HCT116 (cell line): ENCODE measurements around the gene THAP5. TPM values are rescaled to one million over a fixed set of nuclear protein-coding genes. Genes with fewer than 3 reads are reported as not detected.
A peak's percentile ranks its signal among the peaks of the same experiment; 100 is the strongest.

Experiments used
- ATAC-seq: fragments of 200-7000 bp; cut with Tn5 transposase; 2 replicates; pipeline ENCODE4 v1.9.1; 2020; ENCODE audit warnings: mild to moderate bottlenecking, moderate library complexity
- BruUV-seq: library from RNA; stranded (reverse); fragments of 400-500 nt; replicated peaks from 2 replicates; lab custom pipeline; 2021; lab: Mats Ljungman, UMichigan
- CTCF ChIA-PET: fragments of 300-600 bp; sonication (Branson Sonifier 250); formaldehyde crosslinking; loops from one replicate; lab custom pipeline; 2021; ENCODE audit warnings: antibody characterized with exemption; lab: Charles Lee
- POLR2A ChIA-PET: fragments of 300-600, 350-600 bp; sonication (Branson Sonifier 250); formaldehyde crosslinking; loops from one replicate; lab custom pipeline; 2021; ENCODE audit warnings: antibody characterized with exemption; lab: Charles Lee
- RAD21 ChIA-PET, 2 experiments: fragments of 300-600 bp; sonication (Branson Sonifier 250); formaldehyde crosslinking; loops; one replicate each; lab custom pipeline; 2023; ENCODE audit warnings: low total read pairs in 2 of 2; ENCODE audit not compliant: uncharacterized antibody in 2 of 2, unreplicated experiment in 2 of 2, low non-redundant PET in 1 of 2; lab: Charles Lee
- DNase-seq: peaks from one replicate; pipeline ENCODE4 v3.0.0-alpha.2; 2010; ENCODE audit warnings: low read depth, low spot score
- H2AFZ ChIP-seq: fragments of 200-600 bp; shearing (Covaris generic), sonication (generic); 2 replicates; pipeline ENCODE4 v1.6.1; 2017; ENCODE audit warnings: low read depth, mixed run types, mixed read lengths, antibody characterized with exemption, low read length; ENCODE audit not compliant: poor library complexity, severe bottlenecking
- H3K27ac ChIP-seq: 2 replicates; pipeline ENCODE4 v1.5.1; 2012; ENCODE audit warnings: low read depth, low read length
- H3K27me3 ChIP-seq: fragments of 200-600 bp; sonication (generic); 2 replicates; pipeline ENCODE4 v1.6.1; 2016; ENCODE audit warnings: mixed run types, low read length, mixed read lengths; ENCODE audit not compliant: insufficient read depth
- H3K36me3 ChIP-seq, 2 experiments: fragments of 200-500 bp in 1 of 2; fragments of 200-600 bp in 1 of 2; sonication (Bioruptor generic) in 1 of 2; sonication (generic) in 1 of 2; 2 replicates each; pipeline versions ENCODE4 v1.5.1 to v1.6.1; 2014 to 2016; ENCODE audit warnings: low read length in 2 of 2, inconsistent platforms in 1 of 2, mixed read lengths in 1 of 2, mixed run types in 1 of 2; ENCODE audit not compliant: insufficient read depth in 2 of 2, control insufficient read depth in 1 of 2
- H3K4me1 ChIP-seq, 2 experiments: fragments of 200-600 bp in 1 of 2; sonication (generic) in 1 of 2; 2 replicates each; pipeline versions ENCODE4 v1.5.1 to v1.6.1; 2012 to 2017; ENCODE audit warnings: low read length in 2 of 2, inconsistent platforms in 1 of 2, mild to moderate bottlenecking in 1 of 2, mixed read lengths in 1 of 2, mixed run types in 1 of 2, moderate library complexity in 1 of 2; ENCODE audit not compliant: insufficient read depth in 2 of 2, control insufficient read depth in 1 of 2
- H3K4me2 ChIP-seq: fragments of 200-600 bp; sonication (generic); 2 replicates; pipeline ENCODE4 v1.6.1; 2017; ENCODE audit warnings: mixed run types, low read length, mixed read lengths
- H3K4me3 ChIP-seq, 2 experiments: fragments of 200-600 bp in 1 of 2; sonication (generic) in 1 of 2; replicated peaks in 1 of 2; 2 replicates each; pipeline ENCODE4 v1.5.1; 2011 to 2016; ENCODE audit warnings: low read length in 2 of 2, control low read depth in 1 of 2, low read depth in 1 of 2, mild to moderate bottlenecking in 1 of 2, mixed read lengths in 1 of 2, mixed run types in 1 of 2
- H3K79me2 ChIP-seq: fragments of 200-600 bp; sonication (generic); 2 replicates; pipeline ENCODE4 v1.6.1; 2017; ENCODE audit warnings: mild to moderate bottlenecking, mixed run types, low read length, moderate library complexity, mixed read lengths; ENCODE audit not compliant: insufficient read depth
- H3K9ac ChIP-seq: fragments of 200-600 bp; sonication (generic); 2 replicates; pipeline ENCODE4 v1.6.1; 2016; ENCODE audit warnings: low read length, mixed read lengths
- H3K9me2 ChIP-seq: fragments of 200-600 bp; sonication (generic), shearing (Covaris generic); 2 replicates; pipeline ENCODE4 v1.6.1; 2017; ENCODE audit warnings: mixed run types, mild to moderate bottlenecking, moderate library complexity; ENCODE audit not compliant: insufficient read depth
- H3K9me3 ChIP-seq, 2 experiments: fragments of 200-500 bp in 1 of 2; fragments of 200-600 bp in 1 of 2; sonication (Bioruptor generic) in 1 of 2; sonication (generic) in 1 of 2; 2 replicates each; pipeline ENCODE4 v1.6.1; 2014 to 2017; ENCODE audit warnings: low read length in 2 of 2, mixed read lengths in 2 of 2, inconsistent platforms in 1 of 2, low read depth in 1 of 2, mild to moderate bottlenecking in 1 of 2, mixed run types in 1 of 2, moderate library complexity in 1 of 2; ENCODE audit not compliant: control insufficient read depth in 1 of 2, insufficient read depth in 1 of 2
- H4K20me1 ChIP-seq: fragments of 200-600 bp; sonication (generic), shearing (Covaris generic); 2 replicates; pipeline ENCODE4 v1.6.1; 2017; ENCODE audit warnings: mixed run types, mild to moderate bottlenecking, moderate library complexity; ENCODE audit not compliant: insufficient read depth
- ATF3 ChIP-seq: IDR thresholded peaks from 2 replicates; pipeline ENCODE4 v1.6.1; 2012
- CBX3 ChIP-seq: IDR thresholded peaks from 2 replicates; pipeline ENCODE4 v1.6.1; 2012; ENCODE audit warnings: low read depth
- EGR1 ChIP-seq: IDR thresholded peaks from 2 replicates; pipeline ENCODE4 v1.6.1; 2012; ENCODE audit warnings: low read depth
- ELF1 ChIP-seq: IDR thresholded peaks from 2 replicates; pipeline ENCODE4 v1.6.1; 2012; ENCODE audit warnings: low read depth, borderline replicate concordance
- MAX ChIP-seq: IDR thresholded peaks from 2 replicates; pipeline ENCODE4 v1.6.1; 2012
- POLR2A ChIP-seq: IDR thresholded peaks from 2 replicates; pipeline ENCODE4 v1.7.0; 2011; ENCODE audit warnings: borderline replicate concordance; ENCODE audit not compliant: insufficient read depth, insufficient read length; ENCODE audit errors: extremely low read depth
- POLR2AphosphoS5 ChIP-seq: IDR thresholded peaks from 2 replicates; pipeline ENCODE4 v1.6.1; 2011; ENCODE audit warnings: mild to moderate bottlenecking, low read depth, low read length, moderate library complexity
- RAD21 ChIP-seq: IDR thresholded peaks from 2 replicates; pipeline ENCODE4 v1.6.1; 2012; ENCODE audit warnings: low read depth, mild to moderate bottlenecking
- REST ChIP-seq: IDR thresholded peaks from 2 replicates; pipeline ENCODE4 v1.6.1; 2012; ENCODE audit warnings: low read depth
- SIN3A ChIP-seq: IDR thresholded peaks from 2 replicates; pipeline ENCODE4 v1.6.1; 2012; ENCODE audit warnings: low read depth
- SP1 ChIP-seq: IDR thresholded peaks from 2 replicates; pipeline ENCODE4 v1.6.1; 2012; ENCODE audit warnings: low read depth
- SRF ChIP-seq: IDR thresholded peaks from 2 replicates; pipeline ENCODE4 v1.6.1; 2012; ENCODE audit warnings: low read depth
- TCF7L2 ChIP-seq: IDR thresholded peaks from 2 replicates; pipeline ENCODE4 v1.7.0; 2011; ENCODE audit warnings: borderline replicate concordance, inconsistent platforms; ENCODE audit not compliant: insufficient read depth, insufficient read length; ENCODE audit errors: extremely low read depth
- YY1 ChIP-seq: IDR thresholded peaks from 2 replicates; pipeline ENCODE4 v1.6.1; 2011; ENCODE audit warnings: low read length, low read depth, moderate library complexity, mild to moderate bottlenecking; ENCODE audit not compliant: insufficient replicate concordance; ENCODE audit errors: extremely low read depth
- ZBTB33 ChIP-seq: IDR thresholded peaks from 2 replicates; pipeline ENCODE4 v1.6.1; 2011; ENCODE audit warnings: mild to moderate bottlenecking, low read length, moderate library complexity; ENCODE audit not compliant: insufficient replicate concordance; ENCODE audit errors: extremely low read depth
- ZFX ChIP-seq: fragments of 450-650 bp; IDR thresholded peaks from 2 replicates; pipeline ENCODE4 v1.6.1; 2017
- intact Hi-C: fragments of 100-400 bp; cut with micrococcal nuclease; formaldehyde crosslinking; loops from 2 replicates; pipeline ENCODE4 v1.10.0; 2022
- total RNA-seq: library from RNA; stranded (reverse); gene quantifications from one replicate; pipeline ENCODE4 v1.2.1, GENCODE V29; 2021; ENCODE audit not compliant: unreplicated experiment
- TF ChIP-seq, protein P1 (sequence below), 3 experiments: fragments of 200-600 bp in 1 of 3; sonication (generic) in 1 of 3; IDR thresholded peaks in 2 of 3; conservative IDR thresholded peaks in 1 of 3; 2 replicates each; pipeline ENCODE4 v1.5.1; 2012 to 2017; ENCODE audit warnings: low read depth in 2 of 3, low read length in 2 of 3, antibody characterized with exemption in 1 of 3, borderline replicate concordance in 1 of 3, control low read depth in 1 of 3, mild to moderate bottlenecking in 1 of 3, mixed read lengths in 1 of 3, mixed run types in 1 of 3, moderate library complexity in 1 of 3; ENCODE audit not compliant: insufficient read depth in 1 of 3

THAP5 gene
- total RNA-seq, 1 experiment from 2014 or later: 29.3 TPM

DNA sequence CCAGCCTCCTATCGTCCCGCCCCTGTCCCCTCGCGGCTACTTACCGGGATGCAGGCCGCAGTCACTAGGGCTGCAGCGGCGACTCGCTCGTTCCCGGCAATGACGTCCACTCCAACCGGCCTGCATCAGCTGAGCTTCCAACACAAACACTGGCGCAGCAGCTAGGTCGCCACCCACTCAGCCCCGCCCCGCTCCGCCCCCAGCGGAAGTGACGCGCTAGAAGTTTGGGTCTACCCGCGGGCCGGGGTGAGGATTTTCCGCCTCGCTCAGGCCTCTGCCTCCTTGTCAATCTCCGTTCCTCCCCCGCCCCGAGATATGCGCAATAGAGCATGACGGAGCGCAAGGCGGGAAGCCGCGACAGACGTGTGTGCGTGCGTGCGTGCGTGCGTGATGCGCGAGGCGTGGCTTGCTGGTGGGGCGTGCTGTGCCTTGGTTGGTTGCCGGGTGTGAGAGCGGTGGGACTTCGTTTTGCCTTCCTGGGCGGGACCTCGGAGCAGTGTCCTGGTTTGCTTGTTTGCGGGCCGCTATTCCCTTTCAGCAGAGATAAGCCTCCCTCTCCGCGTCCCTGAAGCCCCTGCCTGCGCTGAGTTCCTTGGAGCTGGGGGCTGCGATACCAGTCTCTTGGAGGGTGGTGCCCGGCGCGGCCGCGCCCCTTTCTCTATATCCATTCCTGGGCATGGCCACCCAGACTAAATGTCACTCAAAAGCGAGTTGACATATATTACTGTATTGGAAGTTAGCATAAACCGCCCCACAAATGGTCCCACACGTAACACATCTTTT is 43.3 kb downstream of the THAP5 start, which contains the start of gene PNPLA8:
Gene PNPLA8, minus strand, starts transcription at position 151 of the 783 bp plus-strand sequence. CDS start 10,644 bp downstream, outside the sequence.
- H3K9me3 ChIP-seq: no peaks in the 10 kb centered on the region
- CTCF ChIA-PET: interaction anchor here (1.2 to 1.3 kb wide), 2 partner anchors 29 to 380 kb away, joined by 4 to 10 read pairs; no protein-coding TSS in a partner anchor
- intact Hi-C loops: loop anchor here (5.0 kb wide), 1 partner anchor 41 kb away; the partner anchor contains the start of genes DNAJB9 and THAP5
- ATAC-seq (peak; percentile 93), DNase-seq (peak; percentile 98)
- no peaks in the 10 kb centered on the region for H3K36me3 ChIP-seq
- no peak within 1 kb of the TSS for H2AFZ ChIP-seq
- H3K4me1 ChIP-seq: peaks cover 6 to 24% of the 10 kb centered on the region in 2 experiments; a peak in 3 of 4 replicates
- peak within 1 kb of the TSS; percentile 71 for H3K9ac ChIP-seq
- peak within 1 kb of the TSS; percentile 79 for H3K4me2 ChIP-seq
- H3K4me3 ChIP-seq: peak within 1 kb of the TSS; percentile 73 to 78
- peak within 1 kb of the TSS; percentile 69 for H3K27ac ChIP-seq
- no peaks in the 10 kb centered on the region for H3K27me3 ChIP-seq
- H3K79me2 ChIP-seq: peaks cover 8% of the 10 kb centered on the region
- RAD21 ChIA-PET: no interaction called here
- no peaks in the 10 kb centered on the region for H4K20me1 ChIP-seq
- H3K9me2 ChIP-seq: no peaks in the 10 kb centered on the region
- TF ChIP-seq ZFX: no peak
- no peak for TF ChIP-seq YY1
- no peak for TF ChIP-seq REST
- no peak for TF ChIP-seq SRF
- TF ChIP-seq EGR1: peak; percentile 91
- TF ChIP-seq SIN3A: peak; percentile 95
- peak; percentile 56 for TF ChIP-seq POLR2A
- peak; percentile 96 for TF ChIP-seq MAX
- TF ChIP-seq ATF3: no peak
- peak; percentile 8; the same call in 1 of the 2 replicates for TF ChIP-seq CBX3
- TF ChIP-seq TCF7L2: no peak
- peak; percentile 85 for TF ChIP-seq POLR2AphosphoS5
- TF ChIP-seq ELF1: no peak; the same call in 1 of the 2 replicates
- TF ChIP-seq, protein P1, sequence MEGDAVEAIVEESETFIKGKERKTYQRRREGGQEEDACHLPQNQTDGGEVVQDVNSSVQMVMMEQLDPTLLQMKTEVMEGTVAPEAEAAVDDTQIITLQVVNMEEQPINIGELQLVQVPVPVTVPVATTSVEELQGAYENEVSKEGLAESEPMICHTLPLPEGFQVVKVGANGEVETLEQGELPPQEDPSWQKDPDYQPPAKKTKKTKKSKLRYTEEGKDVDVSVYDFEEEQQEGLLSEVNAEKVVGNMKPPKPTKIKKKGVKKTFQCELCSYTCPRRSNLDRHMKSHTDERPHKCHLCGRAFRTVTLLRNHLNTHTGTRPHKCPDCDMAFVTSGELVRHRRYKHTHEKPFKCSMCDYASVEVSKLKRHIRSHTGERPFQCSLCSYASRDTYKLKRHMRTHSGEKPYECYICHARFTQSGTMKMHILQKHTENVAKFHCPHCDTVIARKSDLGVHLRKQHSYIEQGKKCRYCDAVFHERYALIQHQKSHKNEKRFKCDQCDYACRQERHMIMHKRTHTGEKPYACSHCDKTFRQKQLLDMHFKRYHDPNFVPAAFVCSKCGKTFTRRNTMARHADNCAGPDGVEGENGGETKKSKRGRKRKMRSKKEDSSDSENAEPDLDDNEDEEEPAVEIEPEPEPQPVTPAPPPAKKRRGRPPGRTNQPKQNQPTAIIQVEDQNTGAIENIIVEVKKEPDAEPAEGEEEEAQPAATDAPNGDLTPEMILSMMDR (IDR thresholded peaks at IDR 0.05 in 2 of 3, conservative IDR thresholded peaks at IDR 0.05 in 1 of 3; ENCODE audit: borderline replicate concordance in 1 of 3, insufficient read depth in 1 of 3, low read depth in 2 of 3, low read length in 2 of 3): no peak
- TF ChIP-seq SP1: peak; percentile 94
- no peak for TF ChIP-seq RAD21
- no peak for TF ChIP-seq ZBTB33
- POLR2A ChIA-PET: interaction anchor here (1.1 to 1.9 kb wide), 4 partner anchors 14 to 66 kb away, joined by 3 to 9 read pairs (median 3); partner anchors contain the start of genes DNAJB9 and THAP5
- BruUV-seq: no TSS peak
